D721Med (cell line): Measurements from ENCODE around the gene CCDC85C.

ENCODE experiments used
- DNase-seq: peaks from one replicate; pipeline ENCODE4 v3.0.0; 2011; ENCODE audit warnings: low spot score; ENCODE audit not compliant: insufficient read length
- FAIRE-seq: peaks from 2 replicates; lab custom pipeline; 2011; peaks lifted over from hg19 to GRCh38; lab: Jason Lieb, UNC
- TF ChIP-seq, protein P1 (sequence below): IDR thresholded peaks from 2 replicates; pipeline ENCODE4 v1.5.1; 2012; ENCODE audit warnings: mild to moderate bottlenecking, control low read depth; ENCODE audit not compliant: insufficient read depth; ENCODE audit errors: missing control alignments

The CCDC85C gene

DNA sequence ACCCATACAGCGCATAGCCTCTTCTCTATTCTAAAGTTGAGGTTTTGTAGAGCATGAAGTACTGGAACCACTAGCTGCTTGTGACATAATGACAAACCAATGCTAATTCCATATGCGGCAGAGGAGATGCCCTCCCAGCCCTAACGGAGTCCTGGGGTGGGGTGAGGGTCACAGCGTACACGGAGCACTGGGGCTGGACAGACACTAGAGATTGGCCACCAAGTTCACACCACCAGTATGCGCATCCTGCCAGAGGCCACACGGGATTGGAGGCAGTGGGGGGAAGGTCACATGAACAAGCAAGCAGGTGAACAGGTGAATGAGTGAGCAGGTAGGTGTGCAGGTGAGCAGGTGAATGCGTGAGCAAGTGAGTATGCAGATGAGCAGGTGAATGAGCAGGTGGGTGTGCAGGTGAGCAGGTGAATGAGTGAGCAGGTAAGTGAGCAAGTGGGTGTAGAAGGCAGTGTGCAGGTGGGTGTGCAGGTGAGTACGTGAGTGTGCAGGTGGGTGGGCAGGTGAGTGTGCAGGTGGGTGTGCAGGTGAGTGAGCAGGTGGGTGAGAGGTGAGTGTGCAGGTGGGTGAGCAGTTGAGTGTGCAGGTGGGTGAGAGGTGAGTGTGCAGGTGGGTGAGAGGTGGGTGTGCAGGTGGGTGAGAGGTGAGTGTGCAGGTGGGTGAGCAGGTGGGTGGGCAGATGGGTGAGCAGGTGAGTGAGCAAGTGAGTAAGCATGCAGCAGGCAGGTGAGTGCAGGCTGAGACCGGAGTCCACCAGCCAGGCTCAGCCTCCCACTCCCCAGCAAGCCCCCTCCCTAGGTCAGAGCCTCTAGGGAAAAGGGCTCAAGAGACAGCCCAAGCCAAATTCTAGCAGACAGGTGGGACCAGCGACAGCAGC lies 52.7 kb downstream of the CCDC85C start:
- TF ChIP-seq, protein P1, sequence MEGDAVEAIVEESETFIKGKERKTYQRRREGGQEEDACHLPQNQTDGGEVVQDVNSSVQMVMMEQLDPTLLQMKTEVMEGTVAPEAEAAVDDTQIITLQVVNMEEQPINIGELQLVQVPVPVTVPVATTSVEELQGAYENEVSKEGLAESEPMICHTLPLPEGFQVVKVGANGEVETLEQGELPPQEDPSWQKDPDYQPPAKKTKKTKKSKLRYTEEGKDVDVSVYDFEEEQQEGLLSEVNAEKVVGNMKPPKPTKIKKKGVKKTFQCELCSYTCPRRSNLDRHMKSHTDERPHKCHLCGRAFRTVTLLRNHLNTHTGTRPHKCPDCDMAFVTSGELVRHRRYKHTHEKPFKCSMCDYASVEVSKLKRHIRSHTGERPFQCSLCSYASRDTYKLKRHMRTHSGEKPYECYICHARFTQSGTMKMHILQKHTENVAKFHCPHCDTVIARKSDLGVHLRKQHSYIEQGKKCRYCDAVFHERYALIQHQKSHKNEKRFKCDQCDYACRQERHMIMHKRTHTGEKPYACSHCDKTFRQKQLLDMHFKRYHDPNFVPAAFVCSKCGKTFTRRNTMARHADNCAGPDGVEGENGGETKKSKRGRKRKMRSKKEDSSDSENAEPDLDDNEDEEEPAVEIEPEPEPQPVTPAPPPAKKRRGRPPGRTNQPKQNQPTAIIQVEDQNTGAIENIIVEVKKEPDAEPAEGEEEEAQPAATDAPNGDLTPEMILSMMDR, result no peak
- FAIRE-seq (no peak), DNase-seq (no peak)

GRCh38 chr14:99550387-99550992 lies 53.5 kb downstream of the CCDC85C start:
- FAIRE-seq, result no peak
- DNase-seq, result no peak
- TF ChIP-seq, protein P1, result no peak

GRCh38 chr14:99549684-99550083 lies 54.3 kb downstream of the CCDC85C start:
- TF ChIP-seq, protein P1, result no peak
- no peak for FAIRE-seq
- DNase-seq, result no peak

DNA sequence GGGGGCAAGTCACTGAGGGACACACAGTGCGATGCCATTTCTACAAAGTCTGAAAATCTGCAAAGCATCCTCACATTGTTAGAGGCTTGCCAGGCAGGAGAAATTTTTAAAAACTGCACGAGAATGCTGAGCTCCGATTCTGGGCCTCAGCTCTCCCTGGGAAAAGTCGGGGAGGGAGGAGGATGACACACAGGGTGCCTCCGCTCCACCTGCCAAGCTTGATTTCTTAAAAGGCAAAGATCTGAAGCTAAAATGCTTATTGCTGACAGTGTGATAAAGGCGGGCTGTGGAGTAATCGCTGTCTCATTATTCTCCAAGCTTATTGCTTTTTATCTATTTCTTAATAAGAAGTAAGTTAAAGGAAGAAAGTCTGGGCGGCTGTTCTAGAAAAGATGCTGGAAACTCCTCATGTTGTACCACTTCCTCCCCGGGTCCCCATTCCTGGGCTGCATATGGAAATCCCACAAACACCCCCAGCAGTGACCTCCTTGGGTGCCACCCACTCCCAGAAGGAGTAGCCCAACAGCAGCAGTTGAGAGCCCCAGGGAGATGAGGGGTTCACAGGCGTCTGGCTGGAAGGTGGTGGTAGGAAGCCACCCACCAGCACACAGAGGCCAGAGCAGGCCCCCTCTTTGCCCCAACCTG lies 55.0 kb downstream of the CCDC85C start:
- no peak for DNase-seq
- no peak for FAIRE-seq
- TF ChIP-seq, protein P1, result no peak

- FAIRE-seq (no peak), DNase-seq (no peak)
- TF ChIP-seq, protein P1, result no peak
Measured at GRCh38 chr14:99548255-99548654, 55.8 kb downstream of the CCDC85C start.

DNA sequence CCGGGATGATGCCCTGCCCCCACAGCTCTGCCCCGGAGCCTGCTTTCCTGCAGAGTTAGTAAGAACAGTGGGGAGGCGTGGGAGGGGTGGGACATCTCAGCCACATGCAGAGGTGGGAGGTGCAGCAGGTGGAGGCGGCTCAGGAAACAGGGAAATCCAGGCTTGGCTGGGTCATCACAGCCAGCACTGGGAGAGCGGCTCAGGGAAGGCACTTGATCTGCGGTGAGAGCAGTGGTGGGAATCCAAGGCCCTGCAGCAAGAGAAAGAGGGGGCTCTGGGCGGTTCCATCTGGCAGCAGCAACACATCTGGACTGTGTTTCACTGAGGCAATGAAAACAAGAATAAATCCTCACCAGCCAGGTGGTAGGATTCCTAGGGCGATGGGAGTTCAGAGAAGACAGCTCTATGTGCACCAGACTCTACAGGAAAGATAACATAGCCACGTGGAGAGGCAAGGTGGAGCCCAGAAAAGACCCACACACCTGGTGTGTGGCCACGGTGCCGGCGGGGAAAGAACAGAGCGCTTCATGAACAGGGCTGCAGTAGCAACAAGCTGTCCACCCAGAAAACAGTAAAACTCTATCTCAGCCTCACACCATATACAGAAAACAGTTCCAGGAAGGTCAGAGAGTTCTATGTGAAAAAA lies 57.6 kb downstream of the CCDC85C start:
- FAIRE-seq (no peak), DNase-seq (peak; percentile 68)
- TF ChIP-seq, protein P1, result no peak
